Measurements from ENCODE around the gene CST1.
"Not testable (repeated sequence)": the region's sequence is repeated elsewhere in the genome, so short reads cannot be mapped to it uniquely, and the experiment has no call there.

Gene CST1

DNA sequence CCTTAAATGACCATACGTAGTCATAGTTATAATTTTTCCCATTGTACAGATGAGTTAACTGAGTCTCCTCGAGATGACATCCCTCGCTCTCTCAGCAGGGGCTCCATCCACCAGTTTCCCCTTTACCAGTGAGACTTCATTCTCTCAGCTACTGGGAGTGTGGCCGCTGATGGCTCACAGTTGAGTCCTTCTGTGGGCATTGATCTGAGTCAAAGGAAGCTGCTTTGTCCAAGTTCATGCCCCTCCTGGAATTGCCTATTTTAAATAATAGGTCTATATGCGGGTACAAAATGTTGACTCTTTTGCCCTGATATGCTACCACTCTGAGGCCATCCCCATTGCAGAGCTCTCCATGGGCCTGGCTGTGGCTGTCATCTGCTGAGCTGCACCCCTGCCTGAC is 14.8 kb upstream of the CST1 start:
- no peak for FAIRE-seq
- TF ChIP-seq CTCF (IDR thresholded peaks at IDR 0.05; ENCODE audit: insufficient read depth, missing control alignments), result no peak
- no peak for DNase-seq (ENCODE audit: insufficient read length, low spot score)

DNA sequence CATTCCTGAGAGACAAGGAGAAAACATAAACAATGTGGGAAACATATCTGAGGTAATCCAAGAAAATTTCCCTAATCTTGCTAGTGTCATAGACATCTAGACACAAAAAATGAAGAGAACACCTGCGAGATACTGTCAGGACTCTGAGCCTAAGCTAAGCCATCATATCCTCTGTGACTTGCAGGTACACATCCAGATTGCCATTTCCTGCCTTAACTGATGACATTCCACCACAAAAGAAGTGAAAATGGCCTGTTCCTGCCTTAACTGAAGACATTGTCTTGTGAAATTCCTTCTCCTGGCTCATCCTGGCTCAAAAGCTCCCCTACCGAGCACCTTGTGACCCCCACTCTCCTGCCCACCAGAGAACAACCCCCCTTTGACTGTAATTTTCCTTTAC is 13.9 kb upstream of the CST1 start:
- DNase-seq (ENCODE audit: insufficient read length, low spot score); FAIRE-seq: not testable (repeated sequence)

- no peak for DNase-seq (ENCODE audit: insufficient read length, low spot score)
- no peak for FAIRE-seq
- no peak for TF ChIP-seq CTCF (IDR thresholded peaks at IDR 0.05; ENCODE audit: insufficient read depth, missing control alignments)
Observed at GRCh38 chr20:23763345-23763744, 12.6 kb upstream of the CST1 start.

- DNase-seq (ENCODE audit: insufficient read length, low spot score) (no peak), FAIRE-seq (no peak)
- TF ChIP-seq CTCF (IDR thresholded peaks at IDR 0.05; ENCODE audit: insufficient read depth, missing control alignments), result no peak
Observed at GRCh38 chr20:23759306-23759940, 8.7 kb upstream of the CST1 start.

DNA sequence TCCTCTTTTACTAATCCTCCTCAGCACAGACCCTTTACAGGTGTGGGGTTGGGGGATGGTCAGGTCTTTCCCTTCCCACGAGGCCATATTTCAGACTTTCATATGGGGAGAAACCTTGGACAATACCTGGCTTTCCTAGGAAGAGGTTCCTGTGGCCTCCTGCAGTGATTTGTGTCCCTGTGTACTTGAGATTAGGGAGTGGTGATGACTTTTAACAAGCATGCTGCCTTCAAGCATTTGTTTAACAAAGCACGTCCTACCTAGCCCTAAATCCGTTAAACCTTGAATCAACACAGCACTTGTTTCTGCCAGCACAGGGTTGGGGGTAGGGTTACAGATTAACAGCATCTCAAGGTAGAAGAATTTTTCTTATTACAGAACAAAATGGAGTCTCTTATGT is 6.1 kb upstream of the CST1 start:
- FAIRE-seq; DNase-seq (ENCODE audit: insufficient read length, low spot score): not testable (repeated sequence)

DNA sequence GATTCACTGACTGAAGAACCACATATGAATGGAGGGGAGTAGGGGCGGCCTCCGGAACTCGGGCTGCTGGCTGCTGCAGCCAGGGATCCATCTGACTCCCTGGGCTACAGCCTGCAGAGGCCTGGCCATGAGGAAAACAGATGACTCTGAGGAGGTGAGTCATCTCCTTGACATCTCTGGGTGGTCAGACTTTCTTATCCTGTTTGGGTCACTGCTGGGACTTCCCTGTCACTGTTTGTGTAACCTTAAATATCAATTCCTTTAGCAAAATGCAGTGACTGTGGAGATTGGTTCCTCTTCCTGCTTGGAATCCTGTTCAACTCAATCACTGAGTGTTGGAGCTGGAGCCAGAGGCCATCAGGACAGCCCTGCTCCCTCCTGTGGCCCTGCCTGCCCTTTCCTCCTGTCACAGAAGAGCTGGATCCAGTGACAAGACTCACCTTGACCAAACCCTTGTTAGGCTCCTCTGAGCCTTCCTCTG is 4.4 kb upstream of the CST1 start:
- FAIRE-seq; DNase-seq (ENCODE audit: insufficient read length, low spot score): not testable (repeated sequence)

DNA sequence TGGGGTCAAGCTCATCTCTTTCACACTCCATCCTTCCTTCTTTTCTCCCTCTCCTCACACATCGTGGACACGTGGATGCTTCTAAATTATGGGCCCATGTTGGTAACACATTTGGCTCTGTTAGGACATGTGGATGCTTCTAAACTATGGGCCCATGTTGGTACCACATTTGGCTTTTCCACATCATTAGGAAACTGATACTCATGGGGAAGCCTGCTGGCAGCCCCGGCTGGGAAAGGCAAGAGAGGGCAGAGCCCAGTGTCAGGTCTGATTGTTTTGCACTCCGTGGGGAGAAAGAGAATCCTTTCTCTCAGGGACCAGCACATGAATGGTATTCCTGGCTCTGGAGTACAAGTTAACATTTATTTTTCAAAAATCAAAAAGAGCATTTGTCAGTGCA is 4.0 kb upstream of the CST1 start:
- DNase-seq (ENCODE audit: insufficient read length, low spot score) (no peak), FAIRE-seq (no peak)
- TF ChIP-seq CTCF (IDR thresholded peaks at IDR 0.05; ENCODE audit: insufficient read depth, missing control alignments), result no peak

DNA sequence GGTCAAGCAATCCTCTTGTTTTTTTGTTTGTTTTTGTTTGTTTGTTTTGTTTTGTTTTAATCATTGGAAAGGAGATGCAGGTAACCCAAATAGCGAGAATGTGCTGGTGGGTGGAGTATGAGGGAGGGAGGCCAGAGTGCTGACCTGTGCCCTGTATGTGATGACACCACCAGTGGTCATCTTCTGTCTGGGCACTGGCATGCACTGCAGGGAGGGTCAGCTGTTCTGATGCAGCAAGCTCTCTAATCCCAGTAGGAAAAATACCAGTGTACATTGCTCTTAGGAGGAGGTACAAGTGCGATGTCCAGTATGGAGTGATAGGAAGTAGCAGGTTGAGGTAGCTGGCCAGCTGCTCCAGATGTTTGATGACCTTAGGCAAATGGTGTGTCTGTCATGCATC is 2.9 kb upstream of the CST1 start:
- FAIRE-seq (no peak), DNase-seq (ENCODE audit: insufficient read length, low spot score) (no peak)
- TF ChIP-seq CTCF (IDR thresholded peaks at IDR 0.05; ENCODE audit: insufficient read depth, missing control alignments), result no peak

DNA sequence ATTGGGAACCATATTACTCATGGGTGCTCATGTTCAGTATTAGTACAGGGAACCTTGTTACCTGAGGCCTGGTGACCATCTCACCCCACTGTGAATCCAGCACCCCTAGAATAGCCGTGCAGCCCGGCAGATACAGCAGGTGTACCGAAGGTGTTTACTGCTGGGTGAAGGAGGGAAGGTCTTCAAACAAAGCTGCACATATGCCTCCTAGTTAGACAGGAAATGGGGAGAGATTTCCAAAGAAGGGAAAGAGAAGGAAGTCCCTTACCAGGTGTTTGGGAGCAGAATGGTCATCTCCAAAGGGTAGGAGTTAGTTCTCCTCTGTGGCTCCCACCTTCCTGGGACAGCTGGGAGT is 2.4 kb upstream of the CST1 start:
- FAIRE-seq (no peak), DNase-seq (ENCODE audit: insufficient read length, low spot score) (no peak)
- TF ChIP-seq CTCF (IDR thresholded peaks at IDR 0.05; ENCODE audit: insufficient read depth, missing control alignments), result no peak

Measured in D721Med (cell line).